ENCODE data around the gene FAM53B. TPM values are rescaled to one million over a fixed set of nuclear protein-coding genes. Genes with fewer than 3 reads are reported as not detected.

FAM53B gene
- polyA plus RNA-seq, 1 donor: 21.3 TPM

DNA sequence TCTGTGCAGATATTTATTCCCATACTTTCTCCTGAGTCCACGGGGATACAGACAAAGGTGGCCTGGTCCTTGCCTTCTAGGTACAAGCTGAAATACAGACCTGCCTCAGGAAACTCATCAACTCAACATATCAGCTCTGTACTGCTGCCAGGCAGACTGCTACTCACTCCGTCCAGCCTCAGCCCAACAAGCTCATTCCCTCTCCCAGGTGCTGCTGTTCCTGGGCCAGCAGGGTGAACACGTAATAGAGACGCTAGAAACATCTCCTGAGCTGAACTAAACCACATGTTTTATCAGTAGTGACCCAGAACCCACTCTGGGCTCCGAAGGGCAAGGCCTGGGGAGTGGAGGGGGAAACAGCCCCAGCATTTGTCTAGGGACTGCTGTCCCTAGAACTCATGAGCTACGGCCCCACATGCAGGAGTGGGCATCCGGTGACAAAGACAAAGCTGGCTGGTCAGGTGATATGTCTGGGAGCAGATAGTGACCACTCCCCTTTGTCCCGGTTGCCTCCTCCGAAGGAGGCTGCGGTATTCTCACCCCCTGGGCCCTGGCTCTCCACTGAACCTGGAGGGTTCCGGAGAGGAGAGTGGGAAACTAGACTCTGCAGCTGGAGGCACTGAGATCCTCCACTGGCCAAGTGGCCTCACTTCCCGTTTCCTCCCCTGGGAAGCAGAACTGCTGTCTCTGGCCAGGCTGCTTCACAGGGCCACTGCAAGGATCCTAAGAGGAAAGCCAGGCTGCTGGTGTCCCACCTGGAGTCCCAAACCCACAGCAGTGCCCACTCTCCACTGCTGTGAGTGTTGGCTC lies 116.1 kb downstream of the FAM53B start:
- no CpG with 5 or more reads among the region's 12 CpGs for WGBS (ENCODE audit: insufficient coverage, low lambda C conversion rate)
- DNase-seq: peak in 1 of 2 donors; percentile 53
- H3K4me1 ChIP-seq (ENCODE audit: control insufficient read depth, insufficient read depth, low read length): peaks cover 32% of the 10 kb centered on the region
- peak overlapping the region; percentile 64 for H3K27ac ChIP-seq (ENCODE audit: low read length)
- H3K4me3 ChIP-seq (ENCODE audit: low read length): no peak overlapping the region
- peaks cover 34% of the 10 kb centered on the region for H3K36me3 ChIP-seq (ENCODE audit: control insufficient read depth, insufficient read depth, low read length)
- no peaks in the 10 kb centered on the region for H3K27me3 ChIP-seq (ENCODE audit: control insufficient read depth, insufficient read depth, low read length)
- H3K9me3 ChIP-seq (ENCODE audit: control insufficient read depth, low read depth, low read length): no peaks in the 10 kb centered on the region

DNA sequence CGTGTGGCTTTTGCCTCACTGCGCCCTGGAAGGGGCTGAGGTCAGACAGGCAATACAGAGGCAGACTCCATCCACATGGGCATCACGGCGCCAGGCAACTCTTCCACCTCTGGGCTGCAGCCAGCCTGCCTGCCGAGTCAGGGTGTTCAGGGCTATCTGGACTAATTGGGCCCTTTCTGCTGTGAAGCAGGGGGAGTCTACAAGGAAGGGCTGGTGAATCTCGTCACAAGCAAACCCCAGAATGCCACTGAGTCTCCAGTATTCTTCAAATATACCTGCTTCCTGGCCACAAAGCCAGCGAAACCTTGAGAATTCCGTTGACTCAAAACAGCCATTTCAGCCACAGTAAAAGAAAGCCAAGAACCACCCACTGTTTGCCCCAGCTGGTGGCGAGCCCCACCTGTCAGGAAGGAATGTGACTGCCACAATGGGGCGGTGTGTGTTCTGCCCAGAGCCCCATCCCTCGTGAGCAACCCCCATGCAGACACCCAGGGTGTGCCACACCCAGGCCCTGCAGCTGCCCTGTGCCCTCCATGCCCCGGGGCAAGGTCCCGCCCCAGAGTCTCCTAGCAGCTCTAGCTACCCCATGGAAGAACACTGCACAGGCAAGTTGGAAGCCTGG lies 117.3 kb downstream of the FAM53B start:
- Histone ChIP-seq H3K4me1 (ENCODE audit: control insufficient read depth, insufficient read depth, low read length) (peaks cover 32% of the 10 kb centered on the region), H3K4me3 (ENCODE audit: low read length) (no peak overlapping the region), H3K36me3 (ENCODE audit: control insufficient read depth, insufficient read depth, low read length) (peaks cover 37% of the 10 kb centered on the region), H3K27me3 (ENCODE audit: control insufficient read depth, insufficient read depth, low read length) (no peaks in the 10 kb centered on the region), H3K27ac (ENCODE audit: low read length) (peak overlapping the region; percentile 64), H3K9me3 (ENCODE audit: control insufficient read depth, low read depth, low read length) (no peaks in the 10 kb centered on the region)
- peak; percentile 89 to 90 for DNase-seq
- no CpG with 5 or more reads among the region's 13 CpGs for WGBS (ENCODE audit: insufficient coverage, low lambda C conversion rate)

DNA sequence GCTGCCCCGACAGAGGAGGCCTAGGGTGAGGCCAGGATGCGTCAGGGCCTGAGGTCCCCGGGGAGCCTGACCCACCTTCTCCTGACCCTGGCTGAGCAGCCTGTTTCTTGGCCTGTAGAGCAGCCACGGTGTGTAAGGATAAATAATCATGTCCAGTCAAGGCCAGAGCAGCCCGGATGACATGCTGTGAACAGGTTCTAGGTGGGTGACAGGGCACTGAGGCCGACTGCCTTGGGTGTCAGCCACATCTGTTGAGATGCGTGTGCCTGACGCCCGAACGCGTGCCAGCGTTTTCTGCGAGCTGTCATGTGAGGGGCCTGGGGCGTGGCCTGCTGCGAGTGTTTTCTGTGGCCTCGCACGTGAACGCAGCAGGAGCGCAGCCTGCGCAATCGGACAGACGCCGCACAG lies 118.3 kb downstream of the FAM53B start:
- H3K4me3 ChIP-seq (ENCODE audit: low read length): no peak overlapping the region
- WGBS (ENCODE audit: insufficient coverage, low lambda C conversion rate): no CpG with 5 or more reads among the region's 23 CpGs
- H3K27ac ChIP-seq (ENCODE audit: low read length): no peak overlapping the region
- peaks cover 32% of the 10 kb centered on the region for H3K4me1 ChIP-seq (ENCODE audit: control insufficient read depth, insufficient read depth, low read length)
- DNase-seq: no peak
- no peaks in the 10 kb centered on the region for H3K27me3 ChIP-seq (ENCODE audit: control insufficient read depth, insufficient read depth, low read length)
- H3K9me3 ChIP-seq (ENCODE audit: control insufficient read depth, low read depth, low read length): no peaks in the 10 kb centered on the region
- H3K36me3 ChIP-seq (ENCODE audit: control insufficient read depth, insufficient read depth, low read length): peaks cover 42% of the 10 kb centered on the region

DNA sequence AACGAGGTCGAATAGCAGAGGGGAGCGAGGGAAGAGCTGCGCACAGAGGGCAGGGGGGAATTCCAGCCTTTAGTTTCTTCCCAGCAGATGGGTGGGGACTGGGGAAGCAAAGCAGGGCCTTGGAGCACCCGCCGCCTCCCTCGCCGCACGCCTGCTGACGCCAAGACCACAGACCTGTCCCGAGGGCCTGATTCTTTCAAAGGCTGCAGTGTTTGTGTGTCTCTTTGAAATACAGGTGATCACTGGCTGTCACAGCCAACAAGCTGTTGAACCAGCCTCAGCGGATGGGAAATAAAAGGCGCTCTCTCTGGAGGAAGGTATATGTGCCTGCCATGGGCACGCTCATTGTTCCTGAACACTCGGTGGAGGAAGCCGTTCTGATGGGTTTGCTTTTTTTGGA lies 119.3 kb downstream of the FAM53B start:
- no peak overlapping the region for H3K4me3 ChIP-seq (ENCODE audit: low read length)
- H3K9me3 ChIP-seq (ENCODE audit: control insufficient read depth, low read depth, low read length): no peaks in the 10 kb centered on the region
- WGBS (ENCODE audit: insufficient coverage, low lambda C conversion rate): no CpG with 5 or more reads among the region's 16 CpGs
- no peaks in the 10 kb centered on the region for H3K27me3 ChIP-seq (ENCODE audit: control insufficient read depth, insufficient read depth, low read length)
- no peak for DNase-seq
- H3K4me1 ChIP-seq (ENCODE audit: control insufficient read depth, insufficient read depth, low read length): peaks cover 32% of the 10 kb centered on the region
- H3K27ac ChIP-seq (ENCODE audit: low read length): no peak overlapping the region
- peaks cover 47% of the 10 kb centered on the region for H3K36me3 ChIP-seq (ENCODE audit: control insufficient read depth, insufficient read depth, low read length)

DNA sequence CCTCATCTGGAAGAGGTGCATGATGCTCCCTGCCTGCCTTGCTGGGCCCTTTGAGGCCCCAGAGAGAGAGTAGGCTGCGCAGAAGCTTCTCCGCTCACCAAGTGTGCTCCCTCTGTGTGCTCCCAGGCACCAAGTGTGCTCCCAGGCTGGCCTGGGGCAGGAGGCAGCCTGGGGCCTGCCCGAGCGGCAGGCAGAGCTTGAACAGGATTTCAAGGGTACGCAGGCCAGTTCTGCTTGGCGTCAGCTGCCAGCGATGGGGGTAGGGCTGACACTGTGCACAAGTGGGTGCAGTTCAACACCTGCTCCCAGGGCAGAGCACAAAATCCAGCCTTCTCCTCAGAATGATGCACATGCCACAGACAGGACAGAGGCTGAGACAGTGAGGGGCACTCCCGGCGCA lies 119.7 kb downstream of the FAM53B start:
- Histone ChIP-seq H3K27ac (ENCODE audit: low read length) (no peak overlapping the region), H3K27me3 (ENCODE audit: control insufficient read depth, insufficient read depth, low read length) (no peaks in the 10 kb centered on the region), H3K4me3 (ENCODE audit: low read length) (no peak overlapping the region), H3K9me3 (ENCODE audit: control insufficient read depth, low read depth, low read length) (no peaks in the 10 kb centered on the region), H3K36me3 (ENCODE audit: control insufficient read depth, insufficient read depth, low read length) (peaks cover 44% of the 10 kb centered on the region), H3K4me1 (ENCODE audit: control insufficient read depth, insufficient read depth, low read length) (peaks cover 32% of the 10 kb centered on the region)
- no CpG with 5 or more reads among the region's 9 CpGs for WGBS (ENCODE audit: insufficient coverage, low lambda C conversion rate)
- DNase-seq: no peak

DNA sequence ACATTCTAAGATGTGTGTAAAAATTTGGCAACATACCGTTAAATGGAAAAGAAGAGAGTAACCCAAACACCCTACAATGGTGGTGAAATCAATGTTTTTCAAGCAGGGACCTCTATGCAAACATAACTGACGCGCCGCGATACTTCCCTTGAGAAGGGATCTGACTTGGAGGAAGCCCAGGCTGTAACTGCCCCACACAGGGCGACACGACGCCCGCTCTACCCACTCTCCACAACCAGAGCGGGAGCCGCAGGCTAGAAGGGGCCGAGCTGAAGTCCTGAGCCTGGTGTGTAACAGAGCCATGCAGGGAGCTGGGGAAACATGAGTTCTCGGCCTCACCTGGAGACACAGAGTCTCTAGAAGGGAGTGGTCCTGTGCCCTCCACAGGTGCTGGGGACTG lies 120.2 kb downstream of the FAM53B start:
- WGBS (ENCODE audit: insufficient coverage, low lambda C conversion rate): no CpG with 5 or more reads among the region's 13 CpGs
- Histone ChIP-seq H3K9me3 (ENCODE audit: control insufficient read depth, low read depth, low read length) (no peaks in the 10 kb centered on the region), H3K27ac (ENCODE audit: low read length) (no peak overlapping the region), H3K27me3 (ENCODE audit: control insufficient read depth, insufficient read depth, low read length) (no peaks in the 10 kb centered on the region), H3K4me1 (ENCODE audit: control insufficient read depth, insufficient read depth, low read length) (peaks cover 32% of the 10 kb centered on the region), H3K36me3 (ENCODE audit: control insufficient read depth, insufficient read depth, low read length) (peaks cover 44% of the 10 kb centered on the region), H3K4me3 (ENCODE audit: low read length) (no peak overlapping the region)
- no peak for DNase-seq

DNA sequence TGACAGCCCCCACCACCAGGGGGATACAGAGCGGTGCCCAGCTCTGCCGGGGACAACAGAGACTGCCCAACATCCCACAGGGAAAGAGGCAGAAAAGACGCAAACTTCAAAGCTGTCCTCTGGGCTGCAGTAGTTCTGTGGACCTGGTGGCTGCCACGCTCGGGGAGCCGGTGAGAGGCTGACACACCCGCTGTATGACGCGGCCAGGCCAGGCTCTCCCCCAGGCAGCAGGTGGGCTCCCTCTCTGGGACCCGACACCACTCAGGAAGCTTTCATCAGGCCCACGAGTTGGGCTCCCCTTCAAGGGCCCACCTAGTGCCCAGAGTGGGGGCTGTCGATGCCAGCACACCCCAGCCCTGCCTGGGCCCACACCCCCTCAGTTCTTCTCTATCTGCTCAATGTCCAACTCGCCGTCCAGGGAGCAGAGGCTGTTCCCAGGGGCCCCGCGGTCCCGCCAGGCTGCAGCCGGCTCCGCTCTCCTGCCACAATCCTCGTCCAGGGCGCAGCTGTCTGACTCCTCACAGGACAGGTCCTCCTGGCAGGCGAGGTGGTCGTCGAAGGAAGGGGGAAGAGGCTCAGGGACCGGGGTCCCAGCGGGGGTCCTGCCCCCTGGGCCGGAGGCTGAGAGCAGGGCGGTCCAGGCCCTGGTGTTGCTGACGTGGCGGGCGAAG lies 121.2 kb downstream of the FAM53B start:
- no peaks in the 10 kb centered on the region for H3K27me3 ChIP-seq (ENCODE audit: control insufficient read depth, insufficient read depth, low read length)
- WGBS (ENCODE audit: insufficient coverage, low lambda C conversion rate): no CpG with 5 or more reads among the region's 31 CpGs
- H3K36me3 ChIP-seq (ENCODE audit: control insufficient read depth, insufficient read depth, low read length): peaks cover 54% of the 10 kb centered on the region
- no peak overlapping the region for H3K27ac ChIP-seq (ENCODE audit: low read length)
- peaks cover 27% of the 10 kb centered on the region for H3K4me1 ChIP-seq (ENCODE audit: control insufficient read depth, insufficient read depth, low read length)
- H3K4me3 ChIP-seq (ENCODE audit: low read length): no peak overlapping the region
- H3K9me3 ChIP-seq (ENCODE audit: control insufficient read depth, low read depth, low read length): no peaks in the 10 kb centered on the region
- DNase-seq: no peak

DNA sequence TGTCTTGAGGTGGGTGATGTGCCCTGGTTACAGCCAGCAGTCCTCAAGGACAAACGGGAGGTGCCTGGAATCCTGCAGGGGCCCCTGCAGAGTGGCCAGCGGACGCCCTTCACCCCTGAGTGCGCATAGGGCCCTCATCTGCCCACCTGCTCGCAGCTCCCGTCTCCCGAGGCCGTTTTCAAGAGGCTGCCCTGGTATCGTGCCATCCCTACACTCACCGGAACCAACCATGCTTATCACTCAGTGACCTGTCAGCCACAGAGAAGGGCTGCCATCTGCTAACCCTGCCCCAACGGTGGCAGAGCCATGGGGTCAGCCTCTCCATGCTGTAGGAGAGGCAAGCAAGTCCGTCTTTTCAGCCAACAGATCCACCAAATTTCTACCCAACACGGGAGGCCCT lies 122.0 kb downstream of the FAM53B start:
- H3K27me3 ChIP-seq (ENCODE audit: control insufficient read depth, insufficient read depth, low read length): no peaks in the 10 kb centered on the region
- peaks cover 63% of the 10 kb centered on the region for H3K36me3 ChIP-seq (ENCODE audit: control insufficient read depth, insufficient read depth, low read length)
- WGBS (ENCODE audit: insufficient coverage, low lambda C conversion rate): no CpG with 5 or more reads among the region's 13 CpGs
- H3K4me3 ChIP-seq (ENCODE audit: low read length): no peak overlapping the region
- peaks cover 20% of the 10 kb centered on the region for H3K4me1 ChIP-seq (ENCODE audit: control insufficient read depth, insufficient read depth, low read length)
- no peak overlapping the region for H3K27ac ChIP-seq (ENCODE audit: low read length)
- no peaks in the 10 kb centered on the region for H3K9me3 ChIP-seq (ENCODE audit: control insufficient read depth, low read depth, low read length)
- DNase-seq: no peak

DNA sequence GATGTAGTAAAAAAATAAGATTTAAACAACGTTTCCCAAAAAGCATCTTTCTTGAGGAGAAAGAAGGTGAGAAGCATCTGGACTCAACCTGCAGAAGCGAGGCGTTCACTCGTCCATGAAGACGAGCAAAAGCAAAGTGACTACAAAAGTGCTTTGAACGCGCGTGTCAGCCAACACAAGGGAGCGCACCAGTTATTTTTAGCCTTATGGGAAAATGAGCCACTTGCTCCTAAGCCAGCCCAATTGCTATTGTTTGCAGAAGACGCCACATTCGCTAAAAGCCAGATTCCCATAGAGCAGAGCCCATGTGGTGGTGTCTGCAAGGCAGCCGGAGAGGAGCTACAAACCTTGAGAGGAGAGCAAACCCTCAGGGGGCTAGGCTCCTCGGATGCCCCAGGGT lies 122.5 kb downstream of the FAM53B start:
- peaks cover 68% of the 10 kb centered on the region for H3K36me3 ChIP-seq (ENCODE audit: control insufficient read depth, insufficient read depth, low read length)
- H3K27me3 ChIP-seq (ENCODE audit: control insufficient read depth, insufficient read depth, low read length): no peaks in the 10 kb centered on the region
- no peak overlapping the region for H3K27ac ChIP-seq (ENCODE audit: low read length)
- 83% methylated on average over 1 of the region's 13 CpGs for WGBS (ENCODE audit: insufficient coverage, low lambda C conversion rate)
- no peaks in the 10 kb centered on the region for H3K9me3 ChIP-seq (ENCODE audit: control insufficient read depth, low read depth, low read length)
- H3K4me1 ChIP-seq (ENCODE audit: control insufficient read depth, insufficient read depth, low read length): peaks cover 15% of the 10 kb centered on the region
- no peak overlapping the region for H3K4me3 ChIP-seq (ENCODE audit: low read length)
- no peak for DNase-seq

DNA sequence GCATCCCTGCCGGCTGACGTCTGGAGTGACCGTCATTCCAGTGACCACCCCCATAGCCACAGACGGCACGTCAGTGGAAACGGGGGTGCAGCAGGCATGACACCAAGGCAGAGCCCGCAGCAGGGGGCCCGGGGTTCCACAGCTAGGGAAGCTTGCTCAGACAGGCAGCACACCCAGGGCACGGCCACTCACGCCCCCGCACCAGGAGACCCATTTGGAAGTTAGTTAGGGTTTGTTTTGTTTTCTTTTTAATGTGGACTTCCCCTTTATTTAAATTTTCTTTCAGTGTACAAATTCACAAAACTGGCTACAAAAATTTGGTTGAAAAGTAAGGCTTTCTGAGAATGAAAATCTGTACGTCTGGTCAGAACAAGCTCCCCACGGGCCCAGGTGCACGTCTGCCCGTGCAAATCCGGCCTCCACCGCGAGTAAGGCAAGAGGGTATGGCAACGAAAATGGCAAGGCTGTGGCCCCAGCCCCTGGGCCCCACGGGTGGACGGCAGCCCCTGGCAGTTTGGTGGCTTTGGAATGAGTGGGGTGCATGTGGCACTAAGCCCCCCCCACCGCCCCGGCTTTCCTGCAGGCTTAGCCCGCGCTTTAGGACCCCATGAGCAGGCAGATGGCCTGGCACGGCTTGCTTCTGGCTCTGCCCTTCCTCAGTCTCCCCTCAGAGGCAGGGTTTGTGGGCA lies 124.2 kb downstream of the FAM53B start:
- no peak for DNase-seq
- no peaks in the 10 kb centered on the region for H3K27me3 ChIP-seq (ENCODE audit: control insufficient read depth, insufficient read depth, low read length)
- H3K9me3 ChIP-seq (ENCODE audit: control insufficient read depth, low read depth, low read length): peaks cover 4% of the 10 kb centered on the region
- H3K4me1 ChIP-seq (ENCODE audit: control insufficient read depth, insufficient read depth, low read length): peaks cover 3% of the 10 kb centered on the region
- H3K36me3 ChIP-seq (ENCODE audit: control insufficient read depth, insufficient read depth, low read length): peaks cover 70% of the 10 kb centered on the region
- no peak overlapping the region for H3K27ac ChIP-seq (ENCODE audit: low read length)
- WGBS (ENCODE audit: insufficient coverage, low lambda C conversion rate): no CpG with 5 or more reads among the region's 26 CpGs
- H3K4me3 ChIP-seq (ENCODE audit: low read length): no peak overlapping the region
